ENCODE results near the gene AUTS2.

Gene AUTS2

GRCh38 chr7:70285187-70285586, 686.9 kb downstream of the AUTS2 start (continued):
- TF ChIP-seq INSM2 (tag by site-specific recombination; IDR thresholded peaks at IDR 0.05) (no peak), ZSCAN18 (tag by site-specific recombination; IDR thresholded peaks at IDR 0.05) (no peak), ZNF792 (tag by site-specific recombination; IDR thresholded peaks at IDR 0.05) (no peak), ZNF785 (tag by site-specific recombination; IDR thresholded peaks at IDR 0.05) (no peak), ZNF544 (tag by site-specific recombination; IDR thresholded peaks at IDR 0.05) (no peak), KLF8 (tag by site-specific recombination; IDR thresholded peaks at IDR 0.05) (no peak), SCRT2 (tag by site-specific recombination; IDR thresholded peaks at IDR 0.05) (no peak), ZBTB7A (tag by site-specific recombination; IDR thresholded peaks at IDR 0.05; ENCODE audit: low read depth) (no peak)

GRCh38 chr7:70285854-70286253, 687.6 kb downstream of the AUTS2 start:
- Histone ChIP-seq H3K4me3 (ENCODE audit: low read depth, low read length) (no peak overlapping the region), H3K9me3 (ENCODE audit: control insufficient read depth, insufficient read depth, low read depth, low read length) (no peaks in the 10 kb centered on the region), H3K4me1 (ENCODE audit: control insufficient read depth, insufficient read depth, low read length) (no peaks in the 10 kb centered on the region), H3K36me3 (ENCODE audit: control insufficient read depth in 2 of 2, insufficient read depth in 1 of 2, low read length in 2 of 2) (no peaks in the 10 kb centered on the region), H3K27ac (ENCODE audit: extremely low read depth, low read depth, low read length) (no peak overlapping the region)
- POLR2A ChIA-PET = no interaction called here
- CTCF ChIA-PET = no interaction called here
- TF ChIP-seq KLF16 (tag by site-specific recombination; IDR thresholded peaks at IDR 0.05) (no peak), GFI1B (tag by site-specific recombination; IDR thresholded peaks at IDR 0.05) (no peak), ZNF292 (tag by site-specific recombination; IDR thresholded peaks at IDR 0.05; ENCODE audit: borderline replicate concordance, low read depth) (no peak), SP7 (tag by site-specific recombination; IDR thresholded peaks at IDR 0.05) (no peak), REPIN1 (tag by site-specific recombination; IDR thresholded peaks at IDR 0.05; ENCODE audit: low read depth) (no peak), OVOL3 (tag by site-specific recombination; IDR thresholded peaks at IDR 0.05) (no peak), YY1 (tag by site-specific recombination; IDR thresholded peaks at IDR 0.05) (no peak), PRDM1 (tag by site-specific recombination; IDR thresholded peaks at IDR 0.05) (no peak), ATF2 (tag by site-specific recombination; IDR thresholded peaks at IDR 0.05; ENCODE audit: low read depth) (no peak), ZNF274 (IDR thresholded peaks at IDR 0.05; ENCODE audit: low read length) (no peak), ZNF274 (tag by site-specific recombination; IDR thresholded peaks at IDR 0.05; ENCODE audit: borderline replicate concordance) (no peak), ZNF626 (tag by site-specific recombination; IDR thresholded peaks at IDR 0.05) (no peak), ZNF16 (tag by site-specific recombination; IDR thresholded peaks at IDR 0.05; ENCODE audit: low read depth) (no peak), ZFP3 (tag by site-specific recombination; IDR thresholded peaks at IDR 0.05; ENCODE audit: low read depth) (no peak), ZNF558 (tag by site-specific recombination; IDR thresholded peaks at IDR 0.05) (no peak)
